NB4 (cell line): Measurements from ENCODE around the gene COX17.

Experiments used
- DNase-seq: peaks from one replicate; pipeline ENCODE4 v3.0.0; 2010; ENCODE audit warnings: low read depth
- H3K4me3 ChIP-seq: one replicate; pipeline ENCODE4 v1.5.1; 2011; ENCODE audit warnings: mild to moderate bottlenecking, low read depth, low read length, moderate library complexity
- CTCF ChIP-seq: IDR thresholded peaks from one replicate; pipeline ENCODE4 v1.5.1; 2012; ENCODE audit warnings: low read depth, low read length
- MAX ChIP-seq: IDR thresholded peaks from 2 replicates; pipeline ENCODE4 v1.6.1; 2011; ENCODE audit warnings: low read depth, low read length
- MYC ChIP-seq: IDR thresholded peaks from 2 replicates; pipeline ENCODE4 v1.6.1; 2011; ENCODE audit warnings: low read depth, low read length
- POLR2A ChIP-seq: IDR thresholded peaks from 2 replicates; pipeline ENCODE4 v1.6.1; 2011; ENCODE audit warnings: mild to moderate bottlenecking; ENCODE audit not compliant: insufficient read length; ENCODE audit errors: extremely low read depth

The COX17 gene

GRCh38 chr3:119652306-119653033, 24.7 kb downstream of the COX17 start:
- no peak for DNase-seq
- TF ChIP-seq MYC (no peak), CTCF (no peak), POLR2A (no peak), MAX (no peak)

GRCh38 chr3:119649761-119650160, 27.4 kb downstream of the COX17 start:
- TF ChIP-seq CTCF: no peak
- TF ChIP-seq POLR2A: no peak
- no peak for DNase-seq
- H3K4me3 ChIP-seq: no peak overlapping the region

More at GRCh38 chr3:119652306-119653033, 24.7 kb downstream of the COX17 start:
- no peak overlapping the region for H3K4me3 ChIP-seq

GRCh38 chr3:119647843-119648575, 29.2 kb downstream of the COX17 start:
- H3K4me3 ChIP-seq: no peak overlapping the region
- TF ChIP-seq CTCF: no peak
- DNase-seq: no peak

- DNase-seq: no peak
- TF ChIP-seq POLR2A: no peak
These were observed 30.0 kb downstream of the COX17 start for GRCh38 chr3:119647171-119647570.

GRCh38 chr3:119645813-119646212, 31.4 kb downstream of the COX17 start:
- no peak overlapping the region for H3K4me3 ChIP-seq
- TF ChIP-seq CTCF (no peak), POLR2A (no peak), MAX (no peak), MYC (no peak)
- DNase-seq: no peak

More at GRCh38 chr3:119647171-119647570, 30.0 kb downstream of the COX17 start:
- H3K4me3 ChIP-seq: no peak overlapping the region

- TF ChIP-seq MAX (no peak), POLR2A (no peak), MYC (no peak), CTCF (no peak)
- DNase-seq: no peak
These were observed 32.7 kb downstream of the COX17 start for GRCh38 chr3:119644481-119644880.

More at GRCh38 chr3:119644481-119644880, 32.7 kb downstream of the COX17 start:
- H3K4me3 ChIP-seq: no peak overlapping the region
